H1 (cell line): ENCODE results near the gene VPS50. TPM values are rescaled to one million over a fixed set of nuclear protein-coding genes. Genes with fewer than 3 reads are reported as not detected.

ENCODE experiments used
- CTCF ChIA-PET: fragments of 300-600 bp; sonication (Branson Sonifier 250); formaldehyde crosslinking; loops from one replicate; lab custom pipeline; 2021; ENCODE audit not compliant: partially characterized antibody; lab: Charles Lee
- POLR2A ChIA-PET: fragments of 300-600 bp; sonication (Branson Sonifier 250); formaldehyde crosslinking; loops from one replicate; lab custom pipeline; 2021; ENCODE audit warnings: inconsistent platforms; ENCODE audit not compliant: partially characterized antibody; lab: Charles Lee
- DNase-seq, 2 experiments: peaks; one replicate each; pipeline versions ENCODE4 v3.0.0 to v3.0.0-alpha.2; 2010 to 2022; ENCODE audit warnings: low spot score in 2 of 2, low read depth in 1 of 2, mixed read lengths in 1 of 2
- FAIRE-seq: peaks from 2 replicates; lab custom pipeline; 2011; peaks lifted over from hg19 to GRCh38; lab: Jason Lieb, UNC
- H2AFZ ChIP-seq: 2 replicates; pipeline ENCODE4 v1.8.1; 2012; ENCODE audit warnings: low read length, inconsistent platforms
- H2AK5ac ChIP-seq: 2 replicates; pipeline ENCODE4 v1.6.1; 2013; ENCODE audit warnings: low read depth, low read length
- H2BK120ac ChIP-seq: replicated peaks from 2 replicates; pipeline ENCODE3; 2013; ENCODE audit warnings: low read depth, low read length, inconsistent platforms
- H2BK12ac ChIP-seq: 2 replicates; pipeline ENCODE4 v1.6.1; 2013; ENCODE audit warnings: low read depth, low read length
- H2BK15ac ChIP-seq: 2 replicates; pipeline ENCODE4 v1.6.1; 2013; ENCODE audit warnings: low read length
- H2BK20ac ChIP-seq: 2 replicates; pipeline ENCODE4 v1.6.1; 2013; ENCODE audit warnings: low read length
- H2BK5ac ChIP-seq: 2 replicates; pipeline ENCODE4 v1.6.1; 2013; ENCODE audit warnings: low read depth, low read length
- H3K14ac ChIP-seq: 2 replicates; pipeline ENCODE4 v1.6.1; 2013; ENCODE audit warnings: inconsistent platforms; ENCODE audit not compliant: insufficient read length
- H3K18ac ChIP-seq: 2 replicates; pipeline ENCODE4 v1.6.1; 2013; ENCODE audit warnings: low read length; ENCODE audit errors: extremely low read depth
- H3K23ac ChIP-seq: 2 replicates; pipeline ENCODE4 v1.6.1; 2013; ENCODE audit warnings: inconsistent platforms; ENCODE audit not compliant: insufficient read length
- H3K23me2 ChIP-seq: 2 replicates; pipeline ENCODE4 v1.6.1; 2013; ENCODE audit warnings: low read depth, low read length
- H3K27ac ChIP-seq: 2 replicates; pipeline ENCODE4 v1.6.1; 2011; ENCODE audit warnings: low read depth, low read length, inconsistent platforms
- H3K27me3 ChIP-seq, 4 experiments: replicated peaks in 1 of 4; 1 replicate in 1 of 4; 2 replicates in 3 of 4; pipeline versions ENCODE4 v1.6.1 to v1.8.1; 2011 to 2013; ENCODE audit warnings: low read length in 3 of 4, mild to moderate bottlenecking in 3 of 4, inconsistent platforms in 2 of 4, mixed read lengths in 2 of 4, moderate library complexity in 1 of 4; ENCODE audit not compliant: control insufficient read depth in 3 of 4, insufficient read depth in 3 of 4; ENCODE audit errors: extremely low read depth in 1 of 4
- H3K36me3 ChIP-seq, 4 experiments: 2 replicates each; pipeline versions ENCODE4 v1.6.1 to v1.8.1; 2011 to 2013; ENCODE audit warnings: mild to moderate bottlenecking in 4 of 4, low read length in 3 of 4, moderate library complexity in 2 of 4, control low read depth in 1 of 4, inconsistent platforms in 1 of 4; ENCODE audit not compliant: insufficient read depth in 4 of 4, control insufficient read depth in 2 of 4
- H3K4ac ChIP-seq: replicated peaks from 2 replicates; pipeline ENCODE3; 2013; ENCODE audit warnings: low read length, low read depth, mixed read lengths, inconsistent platforms; ENCODE audit not compliant: insufficient read length
- H3K4me1 ChIP-seq, 4 experiments: replicated peaks in 1 of 4; 1 replicate in 1 of 4; 2 replicates in 3 of 4; pipeline versions ENCODE4 v1.6.1 to v1.8.1; 2011 to 2013; ENCODE audit warnings: low read length in 3 of 4, inconsistent platforms in 2 of 4, mixed read lengths in 1 of 4; ENCODE audit not compliant: insufficient read depth in 4 of 4, control insufficient read depth in 3 of 4
- H3K4me2 ChIP-seq, 2 experiments: 2 replicates each; pipeline versions ENCODE4 v1.6.1 to v1.8.1; 2011 to 2013; ENCODE audit warnings: low read depth in 2 of 2, low read length in 2 of 2, control low read depth in 1 of 2, inconsistent platforms in 1 of 2, mild to moderate bottlenecking in 1 of 2; ENCODE audit not compliant: insufficient read depth in 1 of 2
- H3K4me3 ChIP-seq, 4 experiments: fragments of 200-600, 300-600 bp in 1 of 4; sonication (generic), shearing (Covaris generic), sonication (Bioruptor Twin) in 1 of 4; 2 replicates each; pipeline versions ENCODE4 v1.5.1 to v1.8.1; 2011 to 2016; ENCODE audit warnings: low read length in 4 of 4, low read depth in 3 of 4, control low read depth in 2 of 4, inconsistent platforms in 2 of 4, mild to moderate bottlenecking in 2 of 4, mixed read lengths in 1 of 4, moderate library complexity in 1 of 4; ENCODE audit not compliant: insufficient read depth in 2 of 4; ENCODE audit errors: extremely low read depth in 1 of 4
- H3K56ac ChIP-seq: replicated peaks from 2 replicates; pipeline ENCODE3; 2013; ENCODE audit warnings: low read depth, mild to moderate bottlenecking, mixed read lengths, low read length, inconsistent platforms; ENCODE audit not compliant: insufficient read length
- H3K79me1 ChIP-seq: 2 replicates; pipeline ENCODE4 v1.6.1; 2013; ENCODE audit warnings: low read depth, low read length, control low read depth
- H3K79me2 ChIP-seq, 2 experiments: 2 replicates each; pipeline versions ENCODE4 v1.6.1 to v1.8.1; 2012 to 2013; ENCODE audit warnings: low read length in 2 of 2, mild to moderate bottlenecking in 2 of 2, inconsistent platforms in 1 of 2; ENCODE audit not compliant: insufficient read depth in 2 of 2, control insufficient read depth in 1 of 2
- H3K9ac ChIP-seq, 4 experiments: replicated peaks in 1 of 4; 1 replicate in 1 of 4; 2 replicates in 3 of 4; pipeline versions ENCODE4 v1.6.1 to v1.8.1; 2011 to 2013; ENCODE audit warnings: low read depth in 3 of 4, low read length in 3 of 4, control low read depth in 2 of 4, mild to moderate bottlenecking in 2 of 4, moderate library complexity in 2 of 4, inconsistent platforms in 1 of 4; ENCODE audit errors: extremely low read depth in 1 of 4
- H3K9me3 ChIP-seq, 2 experiments: 2 replicates each; pipeline versions ENCODE4 v1.6.1 to v1.8.1; 2012 to 2013; ENCODE audit warnings: mild to moderate bottlenecking in 2 of 2, moderate library complexity in 2 of 2, control low read depth in 1 of 2, inconsistent platforms in 1 of 2, low read depth in 1 of 2, low read length in 1 of 2, mixed read lengths in 1 of 2; ENCODE audit not compliant: insufficient read depth in 2 of 2
- H4K20me1 ChIP-seq, 2 experiments: replicated peaks in 1 of 2; 2 replicates each; pipeline versions ENCODE3 to v1.8.1; 2011 to 2013; ENCODE audit warnings: inconsistent platforms in 2 of 2, low read length in 2 of 2, mild to moderate bottlenecking in 1 of 2; ENCODE audit not compliant: insufficient read depth in 2 of 2, control insufficient read depth in 1 of 2
- H4K5ac ChIP-seq: 2 replicates; pipeline ENCODE4 v1.6.1; 2013; ENCODE audit warnings: low read length, low read depth, mixed read lengths, inconsistent platforms; ENCODE audit not compliant: insufficient read length
- H4K8ac ChIP-seq: 2 replicates; pipeline ENCODE4 v1.8.0; 2013; ENCODE audit warnings: mild to moderate bottlenecking, moderate library complexity, low read length, inconsistent platforms; ENCODE audit not compliant: insufficient read depth; ENCODE audit errors: extremely low read depth
- H4K91ac ChIP-seq: replicated peaks from 2 replicates; pipeline ENCODE3; 2013; ENCODE audit warnings: low read length, mixed read lengths, inconsistent platforms; ENCODE audit not compliant: insufficient read length
- SRF ChIP-seq: IDR thresholded peaks from 2 replicates; pipeline ENCODE4 v1.6.1; 2011; ENCODE audit warnings: mild to moderate bottlenecking, low read depth, low read length, moderate library complexity
- WGBS, 2 experiments: shearing (Covaris generic) in 1 of 2; methylation state at CpG; one replicate each; pipeline versions ENCODE4 v1.1.6 to v1.1.7; 2013 to 2015; ENCODE audit warnings: low lambda C conversion rate in 2 of 2, mixed read lengths in 2 of 2, inconsistent platforms in 1 of 2, low coverage in 1 of 2, missing lambda C conversion rate in 1 of 2; ENCODE audit not compliant: insufficient replicate concordance in 2 of 2, insufficient coverage in 1 of 2, insufficient read length in 1 of 2; ENCODE audit errors: extremely low coverage in 1 of 2, missing lambda C conversion rate in 1 of 2; 5-methylcytosine and 5-hydroxymethylcytosine counted together
- polyA plus RNA-seq, 7 experiments: library from polyadenylated mRNA; depleted of rRNA in 3 of 7; stranded (reverse) in 5 of 7; unstranded in 2 of 7; fragments of >200 nt in 5 of 7; fragments of 200-250 nt in 2 of 7; gene quantifications; 1 replicate in 5 of 7; 2 replicates in 1 of 7; 4 replicates in 1 of 7; pipeline versions ENCODE4 v1.2.1 to v1.2.3, GENCODE V29; 2011 to 2013; ENCODE audit warnings: missing spikeins in 2 of 7, mixed read lengths in 2 of 7
- total RNA-seq: library from RNA; stranded (reverse); fragmentation: NEBNext Ultra II Directional; extraction: Animal tissue kit (Norgen Biotek cat#: 25700); gene quantifications from 2 replicates; pipeline ENCODE4 v1.2.1, GENCODE V29; 2021

Gene VPS50
- total and polyA plus RNA-seq, 2 of the 8 experiments (the other 6 are each of a cell fraction or from before 2014, with no cell fraction given) = 3.7 to 9.3 TPM

DNA sequence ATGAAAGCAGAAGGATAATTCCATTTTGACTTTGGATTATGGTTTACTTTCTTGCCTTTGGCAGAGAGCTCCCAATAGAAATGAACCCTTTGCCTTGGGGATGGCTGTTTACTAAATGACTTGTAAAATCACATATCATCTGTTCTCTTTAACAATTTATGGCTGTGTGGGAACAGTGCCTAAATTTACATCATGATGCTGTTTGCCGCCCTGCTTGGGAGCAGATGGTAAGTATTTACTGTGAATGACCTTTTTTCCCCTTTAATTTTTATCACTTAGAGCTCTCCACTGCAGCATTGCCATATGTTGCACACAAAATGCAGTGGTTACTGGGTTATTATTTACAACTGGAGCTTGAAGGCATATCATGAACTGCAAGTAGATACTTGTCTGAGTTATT lies 19.3 kb upstream of the VPS50 start:
- POLR2A ChIA-PET = no interaction called here
- TF ChIP-seq SRF = no peak
- no peak for DNase-seq

More for the DNA sequence above, 19.3 kb upstream of the VPS50 start:
- Histone ChIP-seq H2BK120ac (no peak overlapping the region), H2BK5ac (no peak overlapping the region), H2BK20ac (no peak overlapping the region), H3K36me3 (no peaks in the 10 kb centered on the region), H3K4me1 (no peaks in the 10 kb centered on the region), H4K5ac (no peak overlapping the region), H3K4me3 (no peak overlapping the region), H2AFZ (no peak overlapping the region), H3K9ac (no peak overlapping the region), H4K20me1 (no peaks in the 10 kb centered on the region), H3K23ac (no peak overlapping the region), H3K14ac (no peak overlapping the region), H2BK12ac (no peak overlapping the region), H3K79me2 (no peaks in the 10 kb centered on the region), H4K8ac (no peak overlapping the region), H3K9me3 (no peaks in the 10 kb centered on the region), H2BK15ac (no peak overlapping the region), H3K79me1 (no peaks in the 10 kb centered on the region), H3K27ac (no peak overlapping the region), H4K91ac (no peak overlapping the region), H3K23me2 (no peaks in the 10 kb centered on the region), H3K18ac (no peak overlapping the region), H3K4me2 (no peak overlapping the region), H3K4ac (no peak overlapping the region), H3K56ac (no peak overlapping the region), H2AK5ac (no peak overlapping the region), H3K27me3 (no peaks in the 10 kb centered on the region)
- FAIRE-seq = no peak
- CTCF ChIA-PET = interaction anchor here (0.6 to 1.5 kb wide), 3 partner anchors 15 to 685 kb away, joined by 3 to 4 read pairs (median 3); no protein-coding TSS in a partner anchor
- WGBS, 2 experiments = 75% methylated on average over 1 of the region's 1 CpG; no CpG with 5 or more reads in 1 of the 2 experiments
